ENCODE results near the gene B4GALT5. TPM values are rescaled to one million over a fixed set of nuclear protein-coding genes. Genes with fewer than 3 reads are reported as not detected.
A peak's percentile ranks its signal among the peaks of the same experiment; 100 is the strongest.

B4GALT5 gene
- total RNA-seq, 1 experiment from 2014 or later, result 92.5 TPM

GRCh38 chr20:49697071-49697470, 16.6 kb downstream of the B4GALT5 start:
- no peak overlapping the region for H2AFZ ChIP-seq (ENCODE audit: low read depth, low read length, poor library complexity, severe bottlenecking)
- ATAC-seq (no peak), DNase-seq (ENCODE audit: low read depth, low spot score) (no peak)
- TF ChIP-seq, protein P1, sequence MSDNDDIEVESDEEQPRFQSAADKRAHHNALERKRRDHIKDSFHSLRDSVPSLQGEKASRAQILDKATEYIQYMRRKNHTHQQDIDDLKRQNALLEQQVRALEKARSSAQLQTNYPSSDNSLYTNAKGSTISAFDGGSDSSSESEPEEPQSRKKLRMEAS (IDR thresholded peaks at IDR 0.05), result peak; percentile 34; the same call in 1 of the 2 replicates
- no peak for TF ChIP-seq CBX3 (IDR thresholded peaks at IDR 0.05; ENCODE audit: low read depth)
- no peaks in the 10 kb centered on the region for H3K27me3 ChIP-seq (ENCODE audit: insufficient read depth, low read length)
- H3K27ac ChIP-seq (ENCODE audit: low read depth, low read length), result peak overlapping the region; percentile 32
- peak overlapping the region; percentile 39 for H3K4me2 ChIP-seq (ENCODE audit: low read length)
- ChIA-PET POLR2A (interaction anchor here (0.7 to 1.3 kb wide), 5 partner anchors 14 to 79 kb away, joined by 3 read pairs; partner anchors contain the start of gene B4GALT5), CTCF (interaction anchor here (1.3 kb wide), 1 partner anchor 9 kb away, joined by 6 read pairs; no protein-coding TSS in a partner anchor), RAD21 (ENCODE audit: low non-redundant PET in 1 of 2, low total read pairs in 2 of 2, uncharacterized antibody in 2 of 2, unreplicated experiment in 2 of 2) (no interaction called here)
- no peaks in the 10 kb centered on the region for H3K9me2 ChIP-seq (ENCODE audit: insufficient read depth)
- intact Hi-C loops (cut with micrococcal nuclease), result no loop called here
- BruUV-seq (replicated peaks), result no TSS peak
- H3K4me1 ChIP-seq (ENCODE audit: control insufficient read depth in 1 of 2, insufficient read depth in 2 of 2, low read length in 2 of 2), result peaks cover 96 to 98% of the 10 kb centered on the region in 2 experiments
- H3K36me3 ChIP-seq (ENCODE audit: control insufficient read depth in 1 of 2, insufficient read depth in 2 of 2, low read length in 2 of 2), result no peaks in the 10 kb centered on the region
- H3K9me3 ChIP-seq (ENCODE audit: control insufficient read depth in 1 of 2, insufficient read depth in 1 of 2, low read depth in 1 of 2, low read length in 2 of 2), result no peaks in the 10 kb centered on the region
- peaks cover 44% of the 10 kb centered on the region; the same call in 1 of the 2 replicates for H4K20me1 ChIP-seq (ENCODE audit: insufficient read depth)
- H3K79me2 ChIP-seq (ENCODE audit: insufficient read depth, low read length), result peaks cover 100% of the 10 kb centered on the region
- no peak overlapping the region for H3K4me3 ChIP-seq (replicated peaks in 1 of 2; ENCODE audit: low read depth in 1 of 2, low read length in 2 of 2)
- H3K9ac ChIP-seq (ENCODE audit: low read length), result 0 out of 2 replicates have a peak overlapping the region, but pooled peaks have one; percentile 2

DNA sequence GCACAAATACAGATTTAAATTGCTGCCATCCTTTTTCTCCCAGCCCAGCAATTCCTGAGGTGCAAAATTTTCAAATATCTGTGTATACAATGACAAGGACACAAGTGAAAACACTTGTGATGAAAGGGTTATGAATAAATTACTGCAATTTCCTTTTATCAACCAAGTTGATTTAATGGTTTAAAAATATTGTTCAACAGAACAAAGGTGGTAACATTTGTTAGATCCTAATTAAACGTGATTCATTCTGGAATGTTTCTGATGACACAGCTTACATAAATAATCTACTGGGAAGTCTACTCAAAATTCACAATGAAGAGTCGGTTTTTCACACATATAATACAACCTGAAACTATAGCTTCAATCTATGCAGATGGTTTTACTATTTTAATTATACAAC, 17.1 kb downstream of the B4GALT5 start:
- H4K20me1 ChIP-seq (ENCODE audit: insufficient read depth), result peaks cover 44% of the 10 kb centered on the region; the same call in 1 of the 2 replicates
- intact Hi-C loops (cut with micrococcal nuclease), result no loop called here
- peak; percentile 44 for TF ChIP-seq JUND (IDR thresholded peaks at IDR 0.05)
- no peak for TF ChIP-seq SRF (IDR thresholded peaks at IDR 0.05; ENCODE audit: low read depth)
- TF ChIP-seq FOSL1 (IDR thresholded peaks at IDR 0.05; ENCODE audit: low read depth), result peak; percentile 44; the same call in 1 of the 2 replicates
- TF ChIP-seq, protein P2, sequence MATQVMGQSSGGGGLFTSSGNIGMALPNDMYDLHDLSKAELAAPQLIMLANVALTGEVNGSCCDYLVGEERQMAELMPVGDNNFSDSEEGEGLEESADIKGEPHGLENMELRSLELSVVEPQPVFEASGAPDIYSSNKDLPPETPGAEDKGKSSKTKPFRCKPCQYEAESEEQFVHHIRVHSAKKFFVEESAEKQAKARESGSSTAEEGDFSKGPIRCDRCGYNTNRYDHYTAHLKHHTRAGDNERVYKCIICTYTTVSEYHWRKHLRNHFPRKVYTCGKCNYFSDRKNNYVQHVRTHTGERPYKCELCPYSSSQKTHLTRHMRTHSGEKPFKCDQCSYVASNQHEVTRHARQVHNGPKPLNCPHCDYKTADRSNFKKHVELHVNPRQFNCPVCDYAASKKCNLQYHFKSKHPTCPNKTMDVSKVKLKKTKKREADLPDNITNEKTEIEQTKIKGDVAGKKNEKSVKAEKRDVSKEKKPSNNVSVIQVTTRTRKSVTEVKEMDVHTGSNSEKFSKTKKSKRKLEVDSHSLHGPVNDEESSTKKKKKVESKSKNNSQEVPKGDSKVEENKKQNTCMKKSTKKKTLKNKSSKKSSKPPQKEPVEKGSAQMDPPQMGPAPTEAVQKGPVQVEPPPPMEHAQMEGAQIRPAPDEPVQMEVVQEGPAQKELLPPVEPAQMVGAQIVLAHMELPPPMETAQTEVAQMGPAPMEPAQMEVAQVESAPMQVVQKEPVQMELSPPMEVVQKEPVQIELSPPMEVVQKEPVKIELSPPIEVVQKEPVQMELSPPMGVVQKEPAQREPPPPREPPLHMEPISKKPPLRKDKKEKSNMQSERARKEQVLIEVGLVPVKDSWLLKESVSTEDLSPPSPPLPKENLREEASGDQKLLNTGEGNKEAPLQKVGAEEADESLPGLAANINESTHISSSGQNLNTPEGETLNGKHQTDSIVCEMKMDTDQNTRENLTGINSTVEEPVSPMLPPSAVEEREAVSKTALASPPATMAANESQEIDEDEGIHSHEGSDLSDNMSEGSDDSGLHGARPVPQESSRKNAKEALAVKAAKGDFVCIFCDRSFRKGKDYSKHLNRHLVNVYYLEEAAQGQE (IDR thresholded peaks at IDR 0.05; ENCODE audit: low read depth), result no peak
- no peaks in the 10 kb centered on the region for H3K27me3 ChIP-seq (ENCODE audit: insufficient read depth, low read length)
- no peaks in the 10 kb centered on the region for H3K9me2 ChIP-seq (ENCODE audit: insufficient read depth)
- ChIA-PET CTCF (interaction anchor here (1.3 kb wide), 1 partner anchor 10 kb away, joined by 6 read pairs; no protein-coding TSS in a partner anchor), POLR2A (interaction anchor here (0.6 to 1.2 kb wide), 4 partner anchors 17 to 235 kb away, joined by 3 to 4 read pairs (median 3); partner anchors contain the start of gene B4GALT5), RAD21 (ENCODE audit: low non-redundant PET in 1 of 2, low total read pairs in 2 of 2, uncharacterized antibody in 2 of 2, unreplicated experiment in 2 of 2) (no interaction called here)
- H3K4me2 ChIP-seq (ENCODE audit: low read length), result peak overlapping the region; percentile 39; the same call in 1 of the 2 replicates
- no peak overlapping the region for H3K4me3 ChIP-seq (replicated peaks in 1 of 2; ENCODE audit: low read depth in 1 of 2, low read length in 2 of 2)
- H3K79me2 ChIP-seq (ENCODE audit: insufficient read depth, low read length), result peaks cover 100% of the 10 kb centered on the region
- DNase-seq (ENCODE audit: low read depth, low spot score), result no peak
- no peak overlapping the region for H3K9ac ChIP-seq (ENCODE audit: low read length)
- no peak for ATAC-seq
- H3K36me3 ChIP-seq (ENCODE audit: control insufficient read depth in 1 of 2, insufficient read depth in 2 of 2, low read length in 2 of 2), result no peaks in the 10 kb centered on the region
- no peaks in the 10 kb centered on the region for H3K9me3 ChIP-seq (ENCODE audit: control insufficient read depth in 1 of 2, insufficient read depth in 1 of 2, low read depth in 1 of 2, low read length in 2 of 2)
- peaks cover 96 to 98% of the 10 kb centered on the region in 2 experiments for H3K4me1 ChIP-seq (ENCODE audit: control insufficient read depth in 1 of 2, insufficient read depth in 2 of 2, low read length in 2 of 2)
- H2AFZ ChIP-seq (ENCODE audit: low read depth, low read length, poor library complexity, severe bottlenecking), result no peak overlapping the region
- peak overlapping the region; percentile 32; the same call in 1 of the 2 replicates for H3K27ac ChIP-seq (ENCODE audit: low read depth, low read length)
- no TSS peak for BruUV-seq (replicated peaks)
